Subcutaneous adipose tissue (tissue), 4 donors: ENCODE results near the gene AFF3. TPM values are rescaled to one million over a fixed set of nuclear protein-coding genes. Genes with fewer than 3 reads are reported as not detected.

Source experiments
- total RNA-seq, 4 donors: library from RNA; depleted of rRNA; stranded (reverse); fragments of >200 nt; gene quantifications; one replicate each; pipeline ENCODE4 v1.1.0, GENCODE V29; 2016
- TF ChIP-seq, protein P1 (sequence below): fragments of 450-650 bp; IDR thresholded peaks from one replicate; pipeline ENCODE4 v1.5.1; 2016; ENCODE audit warnings: low read depth, mild to moderate bottlenecking, control low read depth, antibody characterized with exemption, moderate library complexity

Gene AFF3
- total RNA-seq, 4 donors from 2014 or later, result 2.5 to 6.2 (median 5.6) TPM

DNA sequence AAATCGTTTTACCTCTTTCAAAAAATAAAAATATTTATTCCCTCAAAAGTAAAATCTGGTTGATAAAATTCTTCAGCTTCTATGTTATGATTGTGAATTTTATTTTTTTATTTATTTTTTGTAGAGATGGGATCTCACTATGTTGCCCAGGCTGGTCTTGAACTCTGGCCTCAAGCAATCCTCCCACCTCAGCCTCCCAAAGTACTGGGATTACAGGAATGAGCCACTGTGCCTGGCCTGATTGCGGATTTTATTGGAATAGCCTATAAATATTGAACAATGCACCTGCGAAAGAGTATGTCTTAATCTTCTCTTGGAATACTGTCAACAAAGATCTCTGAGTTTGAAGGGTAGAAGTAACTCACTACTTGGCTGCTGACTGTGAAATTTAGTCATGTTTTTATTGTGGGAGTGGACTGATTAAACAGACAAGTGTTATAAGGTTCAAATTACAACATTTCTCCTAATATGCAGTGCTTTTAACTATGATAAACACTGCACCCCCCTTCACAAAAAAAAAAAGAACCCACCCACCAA, 138.0 kb downstream of the AFF3 start:
- TF ChIP-seq, protein P1, sequence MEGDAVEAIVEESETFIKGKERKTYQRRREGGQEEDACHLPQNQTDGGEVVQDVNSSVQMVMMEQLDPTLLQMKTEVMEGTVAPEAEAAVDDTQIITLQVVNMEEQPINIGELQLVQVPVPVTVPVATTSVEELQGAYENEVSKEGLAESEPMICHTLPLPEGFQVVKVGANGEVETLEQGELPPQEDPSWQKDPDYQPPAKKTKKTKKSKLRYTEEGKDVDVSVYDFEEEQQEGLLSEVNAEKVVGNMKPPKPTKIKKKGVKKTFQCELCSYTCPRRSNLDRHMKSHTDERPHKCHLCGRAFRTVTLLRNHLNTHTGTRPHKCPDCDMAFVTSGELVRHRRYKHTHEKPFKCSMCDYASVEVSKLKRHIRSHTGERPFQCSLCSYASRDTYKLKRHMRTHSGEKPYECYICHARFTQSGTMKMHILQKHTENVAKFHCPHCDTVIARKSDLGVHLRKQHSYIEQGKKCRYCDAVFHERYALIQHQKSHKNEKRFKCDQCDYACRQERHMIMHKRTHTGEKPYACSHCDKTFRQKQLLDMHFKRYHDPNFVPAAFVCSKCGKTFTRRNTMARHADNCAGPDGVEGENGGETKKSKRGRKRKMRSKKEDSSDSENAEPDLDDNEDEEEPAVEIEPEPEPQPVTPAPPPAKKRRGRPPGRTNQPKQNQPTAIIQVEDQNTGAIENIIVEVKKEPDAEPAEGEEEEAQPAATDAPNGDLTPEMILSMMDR, result no peak

DNA sequence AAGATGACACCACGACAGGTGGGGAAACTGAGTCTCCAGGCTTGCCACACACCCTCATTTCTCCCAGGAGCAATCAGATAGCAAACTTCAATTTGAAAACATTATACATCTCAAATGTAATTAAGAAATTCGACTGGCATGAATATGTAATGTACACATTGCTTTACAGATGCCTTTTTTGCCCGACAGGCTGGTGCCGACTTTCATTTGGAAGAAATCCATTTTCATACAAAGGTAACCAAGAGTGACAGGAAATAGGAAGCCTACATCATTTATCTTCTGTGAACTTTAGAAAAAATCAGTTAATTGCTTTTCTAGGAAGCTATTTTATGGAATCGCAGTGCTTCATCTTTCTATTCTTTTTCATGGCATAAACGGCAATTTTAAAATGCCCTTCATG, 140.3 kb downstream of the AFF3 start:
- TF ChIP-seq, protein P1, result no peak

DNA sequence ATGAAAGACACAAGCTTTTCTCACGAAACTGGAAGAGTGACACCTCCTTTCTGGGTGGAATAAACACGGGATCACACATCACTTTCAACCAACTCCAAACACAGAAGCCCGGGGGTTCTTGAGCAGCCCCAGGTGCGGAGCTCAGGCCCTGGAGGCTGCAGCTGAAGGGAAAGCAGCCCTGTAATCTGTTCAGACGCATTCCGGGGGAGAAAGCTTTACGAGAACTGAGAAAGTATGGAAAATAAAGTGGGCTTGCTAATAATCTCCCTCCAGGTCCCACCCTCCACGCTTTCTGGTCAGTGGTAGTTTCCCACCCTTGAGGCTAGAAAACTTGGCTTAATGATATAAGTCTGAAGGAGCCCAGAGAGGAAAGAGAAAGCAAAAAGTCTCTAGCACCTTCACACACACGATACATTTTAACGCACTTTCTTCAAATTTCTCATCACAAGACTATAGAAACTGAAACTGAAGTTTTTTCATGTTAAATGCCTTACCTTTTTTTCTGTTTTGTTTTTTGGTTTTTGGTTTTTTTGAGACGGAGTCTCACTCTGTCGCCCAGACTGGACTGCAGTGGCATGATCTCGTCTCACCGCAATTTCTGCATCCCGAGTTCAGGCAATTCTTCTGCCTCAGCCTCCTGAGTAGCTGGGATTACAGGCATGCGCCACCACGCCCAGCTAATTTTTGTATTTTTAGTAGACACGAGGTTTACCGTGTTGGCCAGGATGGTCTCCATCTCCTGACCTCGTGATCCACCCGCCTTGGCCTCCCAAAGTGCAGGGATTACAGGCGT, 141.3 kb downstream of the AFF3 start:
- TF ChIP-seq, protein P1, result no peak

- TF ChIP-seq, protein P1, result no peak
Measured at GRCh38 chr2:99998651-99999320, 143.6 kb downstream of the AFF3 start.

DNA sequence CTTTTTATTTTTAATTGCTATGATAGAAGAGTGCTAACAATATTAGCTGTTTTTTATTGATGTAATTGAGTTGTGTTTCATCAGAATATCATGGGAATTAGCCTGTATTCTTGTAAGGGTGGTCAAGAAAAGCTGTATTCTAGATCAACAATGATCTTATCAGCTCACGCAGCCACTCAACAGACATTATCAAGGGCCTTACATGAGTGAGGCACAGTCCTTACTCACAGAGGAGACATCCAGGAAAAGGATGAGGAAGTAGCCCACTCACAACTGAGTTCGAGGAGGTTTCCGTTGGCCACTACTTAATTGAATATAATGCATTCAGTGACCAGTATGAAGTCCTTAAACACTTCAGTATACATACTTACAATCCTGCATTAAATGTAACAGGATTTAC, 152.5 kb downstream of the AFF3 start:
- TF ChIP-seq, protein P1, result no peak

GRCh38 chr2:99988599-99988998, 153.8 kb downstream of the AFF3 start:
- TF ChIP-seq, protein P1, result no peak

DNA sequence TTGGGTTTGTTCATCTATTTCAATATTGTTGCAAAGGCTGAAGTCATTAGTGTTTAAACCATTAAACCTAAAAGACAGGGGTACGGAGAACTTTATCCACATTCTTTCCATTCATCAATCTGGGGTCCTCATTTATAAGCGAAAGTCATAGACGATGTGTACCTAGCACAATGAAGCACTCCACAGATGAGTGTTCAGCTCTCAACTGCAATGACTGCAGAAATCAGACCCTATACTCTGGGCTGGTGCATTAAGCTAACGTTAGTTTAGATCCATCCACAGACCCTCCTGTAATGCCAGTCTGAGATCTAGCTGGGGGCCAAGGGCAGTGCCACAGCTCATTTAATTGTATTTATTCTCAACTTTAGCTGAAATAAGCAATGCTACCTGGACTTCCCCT, 155.2 kb downstream of the AFF3 start:
- TF ChIP-seq, protein P1, result no peak
